Activated T-cell treated with anti-CD3 and anti-CD28 coated beads for 48 hours (primary cell): Measurements from ENCODE around the gene ZBTB20.

Experiments used
- DNase-seq: peaks from one replicate; pipeline ENCODE4 v3.0.0-alpha.2; 2020; ENCODE audit warnings: low read depth

The ZBTB20 gene

GRCh38 chr3:114624571-114625181 lies 522.4 kb downstream of the ZBTB20 start:
- no peak for DNase-seq

- DNase-seq, result no peak
Observed at GRCh38 chr3:114624047-114624445, 523.0 kb downstream of the ZBTB20 start.

GRCh38 chr3:114623420-114624046 lies 523.6 kb downstream of the ZBTB20 start:
- DNase-seq, result no peak

- DNase-seq, result no peak
Observed at GRCh38 chr3:114622001-114622400, 525.1 kb downstream of the ZBTB20 start.

- DNase-seq, result no peak
Observed at GRCh38 chr3:114619771-114620170, 527.3 kb downstream of the ZBTB20 start.

GRCh38 chr3:114615523-114616085 lies 531.5 kb downstream of the ZBTB20 start:
- DNase-seq, result no peak

GRCh38 chr3:114609973-114610630 lies 537.0 kb downstream of the ZBTB20 start:
- no peak for DNase-seq

- no peak for DNase-seq
Observed at GRCh38 chr3:114608293-114608692, 538.8 kb downstream of the ZBTB20 start.

GRCh38 chr3:114606336-114606735 lies 540.8 kb downstream of the ZBTB20 start:
- no peak for DNase-seq

- no peak for DNase-seq
Observed at GRCh38 chr3:114600571-114600970, 546.5 kb downstream of the ZBTB20 start.

- no peak for DNase-seq
Observed at GRCh38 chr3:114597871-114598270, 549.2 kb downstream of the ZBTB20 start.

- DNase-seq, result no peak
Observed at GRCh38 chr3:114597012-114597411, 550.1 kb downstream of the ZBTB20 start.

- DNase-seq, result no peak
Observed at GRCh38 chr3:114596147-114596546, 550.9 kb downstream of the ZBTB20 start.

GRCh38 chr3:114595522-114596028 lies 551.5 kb downstream of the ZBTB20 start:
- DNase-seq, result no peak

GRCh38 chr3:114590309-114591047 lies 556.6 kb downstream of the ZBTB20 start:
- no peak for DNase-seq

- DNase-seq, result no peak
Observed at GRCh38 chr3:114587986-114588385, 559.1 kb downstream of the ZBTB20 start.

- no peak for DNase-seq
Observed at GRCh38 chr3:114586119-114586518, 561.0 kb downstream of the ZBTB20 start.

GRCh38 chr3:114585687-114586086 lies 561.4 kb downstream of the ZBTB20 start:
- DNase-seq, result no peak

GRCh38 chr3:114584734-114585371 lies 562.2 kb downstream of the ZBTB20 start:
- DNase-seq, result no peak

GRCh38 chr3:114582929-114583328 lies 564.2 kb downstream of the ZBTB20 start:
- no peak for DNase-seq

GRCh38 chr3:114572364-114573062 lies 574.6 kb downstream of the ZBTB20 start:
- no peak for DNase-seq
